Measurements from ENCODE around the gene TNS1. TPM values are rescaled to one million over a fixed set of nuclear protein-coding genes. Genes with fewer than 3 reads are reported as not detected.

Gene TNS1
- polyA plus RNA-seq, 1 of the 3 experiments (the other 2 are of a cell fraction): 12.1 TPM

- peak; percentile 11 for DNase-seq
- Histone ChIP-seq H3F3A (replicated peaks; ENCODE audit: insufficient read depth) (no peaks in the 10 kb centered on the region), H3K9ac (no peak overlapping the region), H2AFZ (ENCODE audit: low read depth) (no peak overlapping the region), H3K79me2 (ENCODE audit: insufficient read depth) (no peaks in the 10 kb centered on the region), H3K9me2 (no peaks in the 10 kb centered on the region), H3K4me3 (ENCODE audit: low read depth in 2 of 2, low read length in 1 of 2) (no peak overlapping the region), H3K27ac (ENCODE audit: low read depth in 2 of 2, low read length in 1 of 2) (no peak overlapping the region), H3K27me3 (ENCODE audit: insufficient read depth) (no peaks in the 10 kb centered on the region), H3K4me2 (no peak overlapping the region), H3K4me1 (ENCODE audit: control insufficient read depth in 1 of 2, insufficient read depth in 2 of 2, low read depth in 1 of 2, low read length in 1 of 2) (peaks cover 0 to 22% of the 10 kb centered on the region in 2 experiments; a peak in 1 of 4 replicates), H3K36me3 (replicated peaks in 1 of 2; ENCODE audit: control insufficient read depth in 1 of 2, insufficient read depth in 2 of 2, low read length in 1 of 2) (no peaks in the 10 kb centered on the region), H3K9me3 (no peaks in the 10 kb centered on the region), H4K20me1 (ENCODE audit: insufficient read depth) (no peaks in the 10 kb centered on the region)
- TF ChIP-seq GABPA (IDR thresholded peaks at IDR 0.05; ENCODE audit: low read depth) (no peak), RFX5 (IDR thresholded peaks at IDR 0.05; ENCODE audit: low read length) (no peak), EZH2phosphoT487 (IDR thresholded peaks at IDR 0.05; ENCODE audit: borderline replicate concordance, low read depth) (no peak), FOSL2 (IDR thresholded peaks at IDR 0.05; ENCODE audit: borderline replicate concordance, low read depth) (no peak), ELF1 (IDR thresholded peaks at IDR 0.05) (no peak), MXI1 (IDR thresholded peaks at IDR 0.05; ENCODE audit: low read depth, low read length) (no peak), POLR2AphosphoS5 (IDR thresholded peaks at IDR 0.05; ENCODE audit: low read depth, low read length) (no peak), TCF12 (IDR thresholded peaks at IDR 0.05) (no peak), NRF1 (IDR thresholded peaks at IDR 0.05; ENCODE audit: low read depth, low read length) (no peak)
- ChIA-PET CTCF (interaction anchor here (0.8 to 2.5 kb wide), 5 partner anchors 12 to 238 kb away, joined by 3 to 12 read pairs (median 7); no protein-coding TSS in a partner anchor), POLR2A (no interaction called here)
- 65% methylated on average over 3 of the region's 3 CpGs for WGBS (ENCODE audit: low lambda C conversion rate)
These were observed 20.8 kb upstream of the TNS1 start for GRCh38 chr2:218023636-218024035.

GRCh38 chr2:218022851-218023530 lies 20.2 kb upstream of the TNS1 start:
- Histone ChIP-seq H3K9ac (no peak overlapping the region), H3K9me3 (no peaks in the 10 kb centered on the region), H2AFZ (ENCODE audit: low read depth) (no peak overlapping the region), H3F3A (replicated peaks; ENCODE audit: insufficient read depth) (no peaks in the 10 kb centered on the region), H3K4me1 (ENCODE audit: control insufficient read depth in 1 of 2, insufficient read depth in 2 of 2, low read depth in 1 of 2, low read length in 1 of 2) (peaks cover 0 to 28% of the 10 kb centered on the region in 2 experiments; a peak in 2 of 4 replicates), H3K4me3 (ENCODE audit: low read depth in 2 of 2, low read length in 1 of 2) (no peak overlapping the region), H3K36me3 (replicated peaks in 1 of 2; ENCODE audit: control insufficient read depth in 1 of 2, insufficient read depth in 2 of 2, low read length in 1 of 2) (no peaks in the 10 kb centered on the region), H3K79me2 (ENCODE audit: insufficient read depth) (no peaks in the 10 kb centered on the region), H3K4me2 (no peak overlapping the region), H3K9me2 (no peaks in the 10 kb centered on the region), H3K27me3 (ENCODE audit: insufficient read depth) (no peaks in the 10 kb centered on the region), H3K27ac (ENCODE audit: low read depth in 2 of 2, low read length in 1 of 2) (no peak overlapping the region), H4K20me1 (ENCODE audit: insufficient read depth) (no peaks in the 10 kb centered on the region)
- POLR2A ChIA-PET: no interaction called here
- CTCF ChIA-PET: interaction anchor here (0.8 to 2.5 kb wide), 3 partner anchors 12 to 238 kb away, joined by 3 to 9 read pairs (median 4); no protein-coding TSS in a partner anchor
- peak; percentile 11 for DNase-seq
- TF ChIP-seq NFIC (IDR thresholded peaks at IDR 0.05; ENCODE audit: borderline replicate concordance): no peak
- no peak for TF ChIP-seq SIN3A (IDR thresholded peaks at IDR 0.05; ENCODE audit: borderline replicate concordance, low read depth, low read length)
- TF ChIP-seq RAD21 (IDR thresholded peaks at IDR 0.05; ENCODE audit: low read length): no peak
- no peak for TF ChIP-seq CHD2 (IDR thresholded peaks at IDR 0.05; ENCODE audit: low read length, partially characterized antibody)
- TF ChIP-seq REST (IDR thresholded peaks at IDR 0.05; ENCODE audit: low read depth, low read length): no peak
- TF ChIP-seq EP300 (IDR thresholded peaks at IDR 0.05; ENCODE audit: borderline replicate concordance in 1 of 2, low read depth in 1 of 2, low read length in 1 of 2): no peak
- TF ChIP-seq TAF1 (IDR thresholded peaks at IDR 0.05; ENCODE audit: borderline replicate concordance, low read depth, low read length): no peak
- no peak for TF ChIP-seq MXI1 (IDR thresholded peaks at IDR 0.05; ENCODE audit: low read depth, low read length)
- TF ChIP-seq USF1 (IDR thresholded peaks at IDR 0.05; ENCODE audit: borderline replicate concordance, low read depth): no peak
- TF ChIP-seq FOSL2 (IDR thresholded peaks at IDR 0.05; ENCODE audit: borderline replicate concordance, low read depth): no peak
- TF ChIP-seq POLR2AphosphoS5 (IDR thresholded peaks at IDR 0.05; ENCODE audit: low read depth, low read length): no peak
- TF ChIP-seq ELF1 (IDR thresholded peaks at IDR 0.05): no peak
- TF ChIP-seq PBX3 (IDR thresholded peaks at IDR 0.05): no peak
- no peak for TF ChIP-seq TCF12 (IDR thresholded peaks at IDR 0.05)
- no peak for TF ChIP-seq CTCF (IDR thresholded peaks at IDR 0.05)
- 85% methylated on average over 4 of the region's 7 CpGs for WGBS (ENCODE audit: low lambda C conversion rate)
